NCI-H128 (cell line): ENCODE measurements around the gene GPR152.
A peak's percentile ranks its signal among the peaks of the same experiment; 100 is the strongest.
"Not testable (repeated sequence)": the region's sequence is repeated elsewhere in the genome, so short reads cannot be mapped to it uniquely, and the experiment has no call there.

Experiments
- DNase-seq: peaks from one replicate; lab custom pipeline; 2025; ENCODE audit not compliant: unreplicated experiment; lab: John Stamatoyannopoulos, UW

The GPR152 gene

DNA sequence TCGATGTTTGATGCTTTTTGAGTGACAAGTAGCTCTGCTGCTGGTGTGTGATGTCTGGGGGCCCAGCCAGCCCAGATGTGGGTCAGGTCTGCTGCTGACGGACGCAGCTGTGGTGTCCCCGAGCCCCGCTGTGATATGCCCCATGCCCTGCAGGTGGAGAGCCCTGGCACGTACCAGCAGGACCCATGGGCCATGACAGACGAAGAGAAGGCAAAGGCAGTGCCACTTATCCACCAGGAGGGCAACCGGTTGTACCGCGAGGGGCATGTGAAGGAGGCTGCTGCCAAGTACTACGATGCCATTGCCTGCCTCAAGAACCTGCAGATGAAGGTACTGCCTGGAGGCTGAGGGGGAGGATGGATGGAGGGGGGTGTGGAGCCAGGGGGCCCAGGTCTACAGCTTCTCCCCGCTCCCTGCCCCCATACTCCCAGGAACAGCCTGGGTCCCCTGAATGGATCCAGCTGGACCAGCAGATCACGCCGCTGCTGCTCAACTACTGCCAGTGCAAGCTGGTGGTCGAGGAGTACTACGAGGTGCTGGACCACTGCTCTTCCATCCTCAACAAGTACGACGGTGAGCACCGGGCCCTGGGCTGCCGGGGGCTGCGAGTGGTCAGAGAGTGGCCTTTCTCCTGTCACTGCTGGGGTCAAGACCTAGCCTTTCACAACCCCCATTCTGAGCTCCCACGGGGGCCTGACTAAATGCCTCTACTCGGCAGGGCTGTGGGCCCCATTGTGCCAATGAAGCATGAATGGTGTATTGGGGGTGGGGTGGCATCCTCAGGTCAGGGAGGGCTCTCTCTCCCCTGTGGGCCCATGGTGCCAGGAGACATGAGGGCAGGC is 37.6 kb upstream of the GPR152 start:
- no peak for DNase-seq

DNA sequence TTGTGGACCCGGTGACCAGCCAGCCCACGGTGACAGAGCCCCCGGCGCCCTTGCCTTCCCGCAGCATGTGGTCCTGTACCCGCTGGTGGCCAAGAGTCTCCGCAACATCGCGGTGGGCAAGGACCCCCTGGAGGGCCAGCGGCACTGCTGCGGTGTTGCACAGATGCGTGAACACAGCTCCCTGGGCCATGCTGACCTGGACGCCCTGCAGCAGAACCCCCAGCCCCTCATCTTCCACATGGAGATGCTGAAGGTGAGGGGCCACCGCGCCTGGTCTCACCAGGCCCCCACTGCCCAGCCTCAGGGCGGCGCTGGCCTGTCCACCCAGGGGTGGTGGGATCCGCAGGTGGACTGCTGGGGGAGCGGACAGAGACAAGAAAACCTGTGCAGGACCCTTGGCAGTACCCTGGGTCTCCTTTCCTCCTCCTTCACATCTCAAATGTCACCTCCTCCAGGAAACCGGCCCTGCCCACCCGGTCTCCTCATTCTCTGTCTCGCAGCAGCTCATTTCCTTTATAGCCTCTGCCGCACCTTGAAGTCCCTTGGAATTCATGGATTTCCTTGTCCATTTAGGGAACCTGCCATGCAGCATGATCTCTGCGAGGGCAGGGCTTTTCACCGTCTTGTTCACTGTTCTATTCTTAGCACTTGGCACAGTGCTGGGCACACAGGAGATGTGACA is 36.8 kb upstream of the GPR152 start:
- DNase-seq, result no peak

DNA sequence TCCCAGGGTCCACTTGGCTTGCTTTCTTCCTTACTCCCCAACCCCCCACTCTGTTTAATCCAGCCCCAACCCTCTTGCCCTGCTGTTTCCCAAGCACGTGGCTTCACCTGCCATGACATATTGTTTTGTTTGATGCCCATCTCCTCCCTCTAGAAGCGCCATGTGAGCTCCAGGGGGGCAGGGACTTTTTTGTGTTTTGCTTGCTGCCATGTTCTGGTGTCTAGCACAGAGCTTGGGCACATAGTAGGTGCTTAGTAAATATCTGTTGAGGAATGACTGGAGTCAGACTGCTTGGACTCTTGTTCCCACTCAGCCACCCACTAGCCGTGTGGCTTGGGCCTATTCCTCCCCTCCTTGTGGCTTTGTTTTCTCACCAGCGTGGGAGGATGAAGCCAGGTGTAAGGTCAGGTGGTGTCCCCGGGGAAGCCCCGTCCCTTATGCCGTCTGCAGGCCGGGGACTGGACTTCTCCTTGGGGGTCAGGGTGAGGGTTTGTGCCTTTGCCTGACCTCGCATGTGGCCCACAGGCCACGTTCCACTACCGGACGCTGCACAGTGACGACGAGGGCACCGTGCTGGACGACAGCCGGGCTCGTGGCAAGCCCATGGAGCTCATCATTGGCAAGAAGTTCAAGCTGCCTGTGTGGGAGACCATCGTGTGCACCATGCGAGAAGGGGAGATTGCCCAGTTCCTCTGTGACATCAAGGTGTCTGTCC is 34.1 kb upstream of the GPR152 start:
- no peak for DNase-seq

DNA sequence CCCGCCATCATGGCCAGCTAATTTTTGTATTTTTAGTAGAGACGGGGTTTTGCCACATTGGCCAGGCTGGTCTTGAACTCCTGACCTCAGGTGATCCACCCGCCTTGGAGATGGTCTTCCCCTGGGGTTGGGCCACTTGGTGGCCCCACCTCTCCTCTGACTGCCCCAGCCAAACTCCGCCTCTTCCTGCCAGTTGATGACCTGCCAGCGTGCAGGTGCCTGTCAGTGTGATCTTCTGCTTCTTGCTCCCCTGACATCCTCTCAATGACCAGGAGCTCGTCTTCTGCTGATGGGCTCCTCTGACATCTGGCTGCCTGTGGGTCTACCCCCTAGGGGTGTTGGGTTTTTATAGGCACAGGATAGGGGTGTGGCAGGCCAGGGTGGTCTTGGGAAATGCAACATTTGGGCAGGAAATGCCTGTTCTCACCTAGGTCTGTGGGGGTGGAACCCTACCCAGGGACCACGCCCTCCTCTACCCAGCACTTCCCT is 33.4 kb upstream of the GPR152 start:
- DNase-seq, result not testable (repeated sequence)

DNA sequence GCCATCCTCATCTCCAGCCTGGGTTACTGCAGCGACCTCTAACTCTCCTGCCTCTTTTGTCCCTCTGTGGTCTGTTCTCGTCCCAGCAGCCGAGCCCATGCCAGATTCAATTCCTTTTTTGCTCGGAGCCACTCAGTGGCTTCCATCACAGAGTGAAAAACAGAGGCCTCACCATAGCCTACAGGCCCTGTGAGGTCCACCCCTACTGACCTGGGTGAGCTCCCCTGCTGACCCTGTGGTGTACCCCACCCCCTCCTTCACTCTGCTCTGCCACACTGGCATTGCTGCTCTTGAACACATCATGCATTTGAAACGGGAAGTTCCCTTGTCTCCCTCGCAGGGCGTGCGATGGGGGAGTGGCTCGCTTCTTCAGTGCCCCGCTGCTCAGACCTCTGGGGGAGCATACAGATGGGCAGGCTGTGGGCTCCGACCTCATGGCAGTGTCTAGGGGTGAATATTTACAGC is 32.4 kb upstream of the GPR152 start:
- DNase-seq, result no peak

DNA sequence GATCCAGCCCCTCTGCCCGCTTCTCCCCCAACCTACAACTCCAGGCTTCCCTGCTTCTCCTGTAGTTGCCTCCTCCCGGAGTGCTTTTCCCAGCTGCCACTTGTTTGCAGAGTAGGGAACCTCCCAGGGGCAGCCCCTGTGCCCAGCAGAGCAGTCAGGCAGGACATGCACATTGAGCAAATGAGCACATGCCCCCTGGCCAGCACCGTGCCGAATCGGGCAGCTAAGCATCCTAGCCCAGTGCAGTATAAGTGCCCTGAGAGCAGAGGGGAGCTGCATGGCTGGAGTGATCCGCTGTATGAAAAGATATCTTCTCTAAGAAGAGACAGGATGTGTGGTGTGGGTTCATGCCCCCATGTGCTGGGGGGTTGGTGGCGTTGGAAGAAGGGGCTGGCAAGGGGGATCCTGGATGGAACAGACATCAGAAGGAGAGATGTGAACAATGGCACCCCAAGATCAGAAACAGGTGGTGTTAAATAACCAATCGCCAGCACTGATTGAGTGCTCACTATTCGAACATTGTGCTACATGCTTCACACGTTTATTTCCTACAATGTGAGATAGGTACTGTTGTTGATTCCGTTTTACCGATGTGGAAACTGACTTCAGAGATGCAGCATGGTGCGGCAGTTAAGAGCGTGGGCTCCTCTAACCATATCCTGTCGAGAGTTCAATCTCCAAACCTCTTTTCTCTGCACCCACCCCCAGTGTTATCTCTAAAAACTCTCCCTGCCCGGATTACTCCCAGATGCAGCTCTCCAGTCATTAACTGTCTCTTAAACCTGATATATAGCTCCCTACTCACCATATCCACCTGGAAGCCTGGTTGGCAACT is 31.5 kb upstream of the GPR152 start:
- no peak for DNase-seq

DNA sequence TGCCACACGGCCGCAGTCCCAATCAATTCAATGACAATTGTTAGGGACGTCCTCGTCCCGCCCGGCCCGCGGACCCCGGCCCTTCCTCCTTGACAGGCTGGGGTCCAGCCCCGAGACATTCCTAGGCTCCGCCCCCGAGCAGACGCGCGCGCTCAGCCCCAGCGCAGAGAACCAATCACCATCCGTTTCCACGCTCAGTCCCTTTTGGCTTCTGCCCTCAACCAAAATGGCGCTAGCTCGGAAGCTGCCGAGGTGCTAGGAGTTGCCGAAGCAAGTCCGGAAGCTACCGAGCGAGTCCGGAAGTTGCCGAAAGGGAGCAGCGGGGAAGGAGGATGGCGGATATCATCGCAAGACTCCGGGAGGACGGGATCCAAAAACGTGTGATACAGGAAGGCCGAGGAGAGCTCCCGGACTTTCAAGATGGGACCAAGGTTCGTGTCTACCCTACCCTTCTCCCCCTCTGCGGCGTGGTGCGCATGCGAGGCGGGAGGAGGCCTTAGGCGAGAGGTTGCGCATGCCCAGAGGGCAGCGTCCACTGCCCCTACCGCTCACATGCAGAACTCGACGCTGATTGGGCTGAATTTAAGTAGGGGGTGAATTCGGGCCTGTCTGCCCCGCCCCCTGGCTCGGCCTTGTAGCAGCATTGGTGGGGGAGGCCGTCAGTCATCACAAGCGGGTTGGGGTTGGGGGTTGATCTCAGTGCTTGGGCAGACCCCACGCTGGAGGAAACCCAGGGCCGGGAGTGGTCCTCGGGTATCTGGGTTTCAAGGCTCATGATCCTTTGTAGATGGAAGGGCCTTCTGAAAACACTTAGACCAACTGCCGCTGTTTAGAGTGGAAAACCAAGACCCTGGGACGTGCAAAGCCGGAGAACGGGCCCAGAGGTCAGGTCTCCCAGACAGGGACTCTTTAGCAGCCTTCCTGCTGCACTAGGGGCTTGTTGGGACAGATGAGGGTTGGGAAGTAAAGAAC is 30.6 kb upstream of the GPR152 start, which contains the start of gene AIP:
AIP (plus strand) TSS at position 200 of the 972 bp plus-strand sequence; CDS start at position 333, 133 bp downstream.
- peak; percentile 98 for DNase-seq

DNA sequence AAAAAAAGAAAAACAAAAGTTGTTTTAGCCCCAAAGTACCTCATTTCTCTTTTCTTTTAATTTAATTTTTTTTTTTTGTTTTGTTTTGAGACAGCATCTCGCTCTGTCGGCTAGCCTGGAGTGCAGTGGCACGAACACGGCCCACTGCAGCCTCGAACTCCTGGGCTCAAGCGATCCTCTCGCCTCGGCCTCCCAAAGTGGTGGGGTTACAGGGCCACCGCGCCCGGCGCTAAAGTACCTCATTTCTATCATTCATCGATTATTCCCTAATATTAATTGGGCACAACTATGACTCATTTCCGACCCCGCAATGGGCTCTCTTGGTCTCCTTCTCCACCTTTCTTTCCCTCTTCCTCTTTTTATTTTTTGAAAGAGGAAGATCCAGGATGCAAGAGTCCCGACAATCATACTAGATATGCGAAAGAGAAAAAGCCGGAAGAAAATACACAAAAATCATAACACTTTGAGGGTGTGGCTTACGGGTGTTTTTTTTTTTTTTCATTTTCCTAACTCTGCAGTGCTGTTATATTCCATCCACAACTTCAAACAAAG is 29.8 kb upstream of the GPR152 start:
- DNase-seq, result no peak

DNA sequence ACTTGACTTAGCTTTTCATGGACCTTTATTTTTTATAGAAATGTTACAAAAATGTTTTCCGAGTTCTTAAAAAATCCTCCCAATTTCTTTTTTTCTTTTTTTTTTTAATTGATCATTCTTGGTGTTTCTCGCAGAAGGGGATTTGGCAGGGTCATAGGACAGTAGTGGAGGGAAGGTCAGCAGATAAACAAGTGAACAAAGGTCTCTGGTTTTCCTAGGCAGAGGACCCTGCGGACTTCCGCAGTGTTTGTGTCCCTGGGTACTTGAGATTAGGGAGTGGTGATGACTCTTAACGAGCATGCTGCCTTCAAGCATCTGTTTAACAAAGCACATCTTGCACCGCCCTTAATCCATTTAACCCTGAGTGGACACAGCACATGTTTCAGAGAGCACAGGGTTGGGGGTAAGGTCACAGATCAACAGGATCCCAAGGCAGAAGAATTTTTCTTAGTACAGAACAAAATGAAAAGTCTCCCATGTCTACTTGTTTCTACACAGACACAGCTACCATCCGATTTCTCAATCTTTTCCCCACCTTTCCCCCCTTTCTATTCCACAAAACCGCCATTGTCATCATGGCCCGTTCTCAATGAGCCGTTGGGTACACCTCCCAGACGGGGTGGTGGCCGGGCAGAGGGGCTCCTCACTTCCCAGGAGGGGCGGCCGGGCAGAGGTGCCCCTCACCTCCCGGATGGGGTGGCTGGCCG is 25.0 kb upstream of the GPR152 start:
- not testable (repeated sequence) for DNase-seq

DNA sequence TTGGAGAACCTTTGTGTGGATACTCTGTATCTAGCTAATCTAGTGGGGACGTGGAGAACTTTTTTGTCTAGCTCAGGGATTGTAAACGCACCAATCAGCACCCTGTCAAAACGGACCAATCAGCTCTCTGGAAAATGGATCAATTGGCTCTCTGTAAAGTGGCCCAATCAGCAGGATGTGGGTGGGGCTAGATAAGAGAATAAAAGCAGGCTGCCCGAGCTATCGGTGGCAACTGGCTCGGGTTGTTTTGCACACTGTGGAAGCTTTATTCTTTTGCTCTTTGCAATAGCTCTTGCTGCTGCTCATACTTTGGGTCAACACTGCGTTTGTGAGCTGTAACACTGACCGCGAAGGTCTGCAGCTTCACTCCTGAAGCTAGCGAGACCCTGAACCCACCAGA is 24.2 kb upstream of the GPR152 start:
- DNase-seq, result not testable (repeated sequence)

DNA sequence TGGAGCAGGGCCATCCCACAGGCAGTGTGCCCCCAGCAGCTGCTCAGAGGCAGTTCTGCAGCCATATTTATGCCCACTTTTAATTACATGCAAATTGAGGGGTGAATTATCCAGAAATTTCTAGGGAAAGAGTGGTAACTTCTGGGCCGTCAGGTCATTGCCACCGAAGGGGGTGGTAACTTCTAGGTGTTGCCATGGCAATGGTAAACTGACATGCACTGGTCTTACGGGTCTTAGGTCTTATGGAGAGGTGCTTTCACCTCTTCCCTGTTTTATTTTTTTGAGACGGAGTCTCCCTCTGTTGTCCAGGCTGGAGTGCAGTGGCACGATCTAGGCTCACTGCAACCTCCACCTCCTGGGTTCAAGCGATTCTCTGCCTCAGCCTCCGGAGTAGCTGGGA is 20.4 kb upstream of the GPR152 start:
- no peak for DNase-seq

DNA sequence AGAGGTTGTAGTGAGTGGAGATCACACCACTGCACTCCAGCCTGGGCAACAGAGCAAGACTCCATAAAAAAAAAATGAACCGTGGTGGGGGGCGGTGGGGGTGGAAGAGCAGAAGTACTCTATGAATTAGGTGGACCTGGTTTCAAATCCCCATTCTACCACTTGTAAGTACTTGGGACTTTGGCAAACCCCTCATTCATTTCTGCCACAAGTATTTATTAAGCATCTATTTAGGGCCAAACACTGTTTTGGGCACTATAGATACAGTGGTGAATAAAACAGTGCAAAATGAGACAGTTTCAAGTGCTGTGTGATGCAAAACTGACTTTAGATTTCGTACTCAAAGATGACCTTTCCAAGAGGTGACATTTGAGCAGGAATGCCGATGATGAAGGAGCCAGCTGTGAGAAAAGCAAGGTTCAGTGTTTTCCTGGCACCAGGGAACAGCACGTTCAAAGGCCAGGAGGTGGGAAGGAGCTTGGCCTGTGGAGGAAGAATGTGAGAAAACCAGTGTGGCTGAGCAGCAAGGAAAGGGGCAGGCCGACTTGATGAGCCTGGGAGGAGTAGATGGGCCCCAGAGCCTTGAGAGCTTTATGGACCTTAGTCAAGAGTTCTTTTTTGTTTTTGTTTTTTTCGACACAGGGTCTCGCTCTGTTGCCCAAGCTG is 17.9 kb upstream of the GPR152 start:
- DNase-seq, result no peak

DNA sequence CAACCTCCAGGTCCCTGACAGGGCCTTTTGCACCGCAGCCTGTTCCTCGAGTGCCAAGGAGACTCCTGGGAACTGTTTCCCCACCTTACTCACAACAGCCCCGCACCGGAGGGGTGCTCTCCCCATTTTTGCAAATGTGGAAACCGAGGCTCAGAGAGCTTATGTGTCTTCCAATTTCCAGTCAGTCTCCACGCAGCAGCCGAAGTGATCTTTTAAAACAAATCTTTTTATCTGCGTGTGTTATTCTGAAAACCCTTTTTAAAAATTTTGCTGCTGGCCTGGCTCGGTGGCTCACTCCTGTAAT is 16.9 kb upstream of the GPR152 start:
- no peak for DNase-seq

DNA sequence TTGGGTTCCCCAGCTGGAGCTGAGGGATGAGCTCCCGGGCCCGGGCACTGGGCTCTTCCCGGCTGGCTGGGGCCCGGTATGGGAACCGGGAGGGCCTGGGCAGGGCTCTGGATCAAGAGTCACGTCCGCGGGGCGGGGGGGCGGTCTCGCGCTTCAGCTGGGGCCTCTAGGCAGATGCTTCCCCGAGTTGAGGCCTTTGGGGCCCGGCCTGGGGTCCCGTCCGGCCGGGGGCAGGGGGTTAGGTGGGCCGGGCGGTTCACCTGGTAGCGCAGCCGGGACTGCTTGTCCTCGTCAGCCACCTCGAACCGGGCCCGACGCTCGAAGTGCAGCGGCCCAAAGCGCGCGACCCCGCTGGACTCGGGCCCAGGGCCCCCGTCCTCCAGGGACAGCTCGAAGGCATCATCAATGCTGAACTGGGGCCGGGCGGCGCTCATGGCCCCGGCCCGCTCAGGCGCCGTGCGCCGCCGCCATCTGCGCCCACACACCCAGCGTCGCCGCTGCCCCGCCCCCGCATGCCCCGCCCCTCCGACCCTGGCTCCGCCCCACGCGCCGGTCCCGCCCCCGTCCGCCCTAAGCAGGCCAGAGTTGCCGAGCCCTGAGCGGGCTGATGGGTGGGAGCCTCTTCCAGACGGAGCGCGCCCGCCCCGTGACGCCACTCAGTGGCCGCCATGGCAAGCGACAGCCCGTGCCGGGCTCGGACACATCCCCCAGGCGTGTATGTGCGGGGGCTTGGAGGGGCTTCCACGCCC is 16.4 kb upstream of the GPR152 start, which contains the start of gene TMEM134:
TMEM134 (minus strand) TSS at position 493 of the 749 bp plus-strand sequence; CDS start at position 434, 59 bp downstream.
- DNase-seq, result peak; percentile 69

DNA sequence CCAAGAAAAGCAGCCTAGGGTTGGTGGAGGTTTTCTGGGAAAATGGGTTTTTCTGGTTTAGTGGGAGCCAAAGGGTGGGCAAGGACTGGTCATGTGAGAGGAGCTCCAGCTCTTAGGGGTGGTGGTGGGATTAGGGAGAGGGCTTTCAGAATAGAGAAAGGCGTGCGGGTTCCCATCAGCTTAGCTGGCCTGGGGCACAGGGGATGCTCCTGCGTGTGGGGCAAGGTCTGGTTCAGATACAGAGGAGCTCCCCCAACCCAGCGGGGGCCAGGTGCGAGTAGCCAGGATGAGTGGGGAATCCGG is 15.9 kb upstream of the GPR152 start:
- DNase-seq, result no peak

DNA sequence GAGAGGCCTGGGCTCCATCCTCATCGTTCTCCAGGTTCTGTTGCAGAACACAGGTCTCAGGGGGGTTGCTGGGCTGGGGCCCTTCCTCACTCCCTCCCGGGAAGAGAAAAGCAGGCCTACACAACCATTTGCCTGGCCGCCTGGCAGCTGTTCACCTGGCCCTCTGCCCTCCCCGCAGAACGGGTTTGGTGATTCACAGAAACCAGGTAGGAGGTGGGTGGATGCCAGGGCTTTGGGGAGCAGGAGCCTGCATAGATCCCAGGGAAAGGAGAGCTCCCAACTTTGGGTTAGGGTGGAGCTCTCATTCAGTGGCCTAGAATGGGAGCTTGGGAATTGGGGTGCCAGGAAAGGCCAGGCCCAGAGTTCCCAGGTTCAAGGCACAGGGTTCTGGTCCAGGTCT is 15.5 kb upstream of the GPR152 start:
- DNase-seq, result no peak

DNA sequence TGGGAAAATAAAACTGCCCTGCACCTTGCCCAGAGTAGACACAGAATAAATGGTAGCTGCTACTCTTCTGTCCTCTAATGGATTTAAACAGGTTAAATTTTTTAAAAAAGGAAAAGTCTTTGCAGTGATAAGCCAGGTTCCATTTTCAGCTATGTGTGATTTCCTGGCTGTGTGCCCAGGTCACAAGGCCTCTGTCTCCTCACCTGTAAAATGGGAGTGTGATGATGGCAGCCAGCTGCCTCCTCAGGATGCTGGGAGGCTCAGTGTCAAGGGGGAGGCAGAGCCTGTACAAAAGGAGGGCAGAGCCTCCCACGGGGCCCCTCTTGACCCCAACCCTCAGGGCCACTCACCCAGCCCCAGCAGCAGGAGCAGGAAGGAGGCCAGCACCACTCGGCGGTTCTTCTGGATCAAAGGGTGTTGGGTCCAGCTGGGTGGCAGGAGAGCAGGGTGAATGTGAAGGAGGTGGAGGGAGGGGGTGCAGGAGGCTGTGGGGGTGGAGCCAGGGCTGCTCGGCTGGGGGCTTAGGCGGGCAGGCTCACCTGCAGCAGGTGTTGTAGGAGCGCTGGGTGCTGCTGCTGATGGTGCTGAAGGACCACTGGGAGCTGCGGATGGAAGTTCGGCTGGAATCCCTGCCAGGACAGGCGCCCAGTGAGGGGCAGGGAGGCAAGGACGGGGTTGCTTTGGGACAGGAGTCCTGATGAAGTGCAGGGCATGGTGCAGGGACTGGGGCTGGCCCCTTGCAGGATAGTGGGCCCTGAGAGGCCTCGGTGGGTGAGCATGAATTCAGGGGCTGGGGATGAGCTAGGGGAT is 14.6 kb upstream of the GPR152 start:
- no peak for DNase-seq
